ENCODE measurements around the gene UQCRC1. TPM values are rescaled to one million over a fixed set of nuclear protein-coding genes. Genes with fewer than 3 reads are reported as not detected.

Gene UQCRC1
- total and polyA plus RNA-seq, 2 of the 8 experiments (the other 6 are each of a cell fraction or from before 2014, with no cell fraction given), result 310 to 720 TPM

- TF ChIP-seq EGR1 (IDR thresholded peaks at IDR 0.05; ENCODE audit: borderline replicate concordance, low read depth, low read length) (no peak), HDAC2 (IDR thresholded peaks at IDR 0.05; ENCODE audit: borderline replicate concordance in 1 of 2, low read depth in 2 of 2, low read length in 2 of 2) (no peak)
Measured at GRCh38 chr3:48631516-48632448, 22.3 kb upstream of the UQCRC1 start (continued).

Data from H1 (cell line).